ENCODE results near the gene CCNQ.

The CCNQ gene

DNA sequence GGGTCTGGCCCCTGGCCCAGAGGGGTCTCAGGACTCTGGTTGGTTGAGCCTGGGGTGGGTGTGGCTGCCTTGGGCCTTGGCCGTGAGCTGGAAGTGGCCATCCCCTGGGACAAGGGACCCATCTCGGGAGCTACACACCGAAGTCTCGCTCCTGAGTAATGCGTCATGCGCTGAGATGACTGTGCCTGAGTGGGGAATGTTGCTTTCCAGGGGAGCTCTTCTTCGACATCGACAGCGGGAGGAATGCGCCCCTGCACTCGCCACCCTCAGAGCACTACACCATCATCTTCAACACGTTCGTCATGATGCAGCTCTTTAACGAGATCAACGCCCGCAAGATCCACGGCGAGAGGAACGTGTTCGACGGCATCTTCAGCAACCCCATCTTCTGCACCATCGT, 38.5 kb downstream of the CCNQ start:
- Histone ChIP-seq H3K27ac (no peak overlapping the region), H3K9ac (no peak overlapping the region), H3K9me3 (ENCODE audit: control insufficient read depth, low read length) (no peaks in the 10 kb centered on the region)

GRCh38 chrX:153560000-153560399, 38.9 kb downstream of the CCNQ start:
- no peak overlapping the region for H2AFZ ChIP-seq
- no peaks in the 10 kb centered on the region for H3K79me2 ChIP-seq
- TF ChIP-seq, protein P1, sequence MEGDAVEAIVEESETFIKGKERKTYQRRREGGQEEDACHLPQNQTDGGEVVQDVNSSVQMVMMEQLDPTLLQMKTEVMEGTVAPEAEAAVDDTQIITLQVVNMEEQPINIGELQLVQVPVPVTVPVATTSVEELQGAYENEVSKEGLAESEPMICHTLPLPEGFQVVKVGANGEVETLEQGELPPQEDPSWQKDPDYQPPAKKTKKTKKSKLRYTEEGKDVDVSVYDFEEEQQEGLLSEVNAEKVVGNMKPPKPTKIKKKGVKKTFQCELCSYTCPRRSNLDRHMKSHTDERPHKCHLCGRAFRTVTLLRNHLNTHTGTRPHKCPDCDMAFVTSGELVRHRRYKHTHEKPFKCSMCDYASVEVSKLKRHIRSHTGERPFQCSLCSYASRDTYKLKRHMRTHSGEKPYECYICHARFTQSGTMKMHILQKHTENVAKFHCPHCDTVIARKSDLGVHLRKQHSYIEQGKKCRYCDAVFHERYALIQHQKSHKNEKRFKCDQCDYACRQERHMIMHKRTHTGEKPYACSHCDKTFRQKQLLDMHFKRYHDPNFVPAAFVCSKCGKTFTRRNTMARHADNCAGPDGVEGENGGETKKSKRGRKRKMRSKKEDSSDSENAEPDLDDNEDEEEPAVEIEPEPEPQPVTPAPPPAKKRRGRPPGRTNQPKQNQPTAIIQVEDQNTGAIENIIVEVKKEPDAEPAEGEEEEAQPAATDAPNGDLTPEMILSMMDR (IDR thresholded peaks at IDR 0.05): no peak
- H3K27me3 ChIP-seq (ENCODE audit: control insufficient read depth, insufficient read depth, low read length): no peaks in the 10 kb centered on the region
- no peaks in the 10 kb centered on the region for H3K36me3 ChIP-seq (ENCODE audit: control insufficient read depth, insufficient read depth, low read length)
- H3K9me3 ChIP-seq (ENCODE audit: control insufficient read depth, low read length): no peaks in the 10 kb centered on the region
- no peak overlapping the region for H3K4me2 ChIP-seq (ENCODE audit: low read length)
- H3K4me1 ChIP-seq: no peaks in the 10 kb centered on the region
- no peak overlapping the region for H3K4me3 ChIP-seq (ENCODE audit: low read depth, low read length)
- no peak overlapping the region for H3K27ac ChIP-seq
- H3K9ac ChIP-seq: no peak overlapping the region

More for the DNA sequence above, 38.5 kb downstream of the CCNQ start:
- Histone ChIP-seq H3K36me3 (ENCODE audit: control insufficient read depth, insufficient read depth, low read length) (no peaks in the 10 kb centered on the region), H3K79me2 (no peaks in the 10 kb centered on the region), H3K4me3 (ENCODE audit: low read depth, low read length) (no peak overlapping the region), H3K4me1 (no peaks in the 10 kb centered on the region), H3K4me2 (ENCODE audit: low read length) (no peak overlapping the region), H3K27me3 (ENCODE audit: control insufficient read depth, insufficient read depth, low read length) (no peaks in the 10 kb centered on the region), H2AFZ (no peak overlapping the region)
- TF ChIP-seq, protein P1 (IDR thresholded peaks at IDR 0.05): no peak

GRCh38 chrX:153557618-153558355, 41.2 kb downstream of the CCNQ start:
- Histone ChIP-seq H3K9me3 (ENCODE audit: control insufficient read depth, low read length) (no peaks in the 10 kb centered on the region), H3K4me2 (ENCODE audit: low read length) (no peak overlapping the region), H3K79me2 (no peaks in the 10 kb centered on the region), H2AFZ (no peak overlapping the region), H3K4me3 (ENCODE audit: low read depth, low read length) (no peak overlapping the region), H3K27ac (no peak overlapping the region), H3K27me3 (ENCODE audit: control insufficient read depth, insufficient read depth, low read length) (no peaks in the 10 kb centered on the region), H3K36me3 (ENCODE audit: control insufficient read depth, insufficient read depth, low read length) (no peaks in the 10 kb centered on the region), H3K9ac (no peak overlapping the region), H3K4me1 (no peaks in the 10 kb centered on the region)
- TF ChIP-seq, protein P1 (IDR thresholded peaks at IDR 0.05): no peak

DNA sequence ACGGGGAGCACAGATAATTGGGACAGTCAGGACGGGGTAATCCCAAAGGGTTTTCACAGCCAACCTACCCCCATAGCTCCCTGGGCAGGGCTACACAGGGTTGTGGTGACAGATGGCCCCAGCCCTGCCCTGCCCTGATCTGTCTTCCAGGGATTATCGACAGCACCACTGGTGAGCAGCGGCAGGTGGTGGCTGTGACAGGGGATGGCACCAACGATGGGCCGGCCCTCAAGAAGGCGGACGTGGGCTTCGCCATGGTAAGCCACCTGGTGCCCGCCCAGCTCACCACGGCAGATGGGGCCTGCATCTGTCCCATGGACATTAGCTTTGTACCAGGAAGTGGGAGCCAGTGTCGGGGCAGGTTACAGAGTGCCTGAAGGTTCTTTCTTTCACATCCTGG, 42.2 kb downstream of the CCNQ start:
- no peaks in the 10 kb centered on the region for H3K36me3 ChIP-seq (ENCODE audit: control insufficient read depth, insufficient read depth, low read length)
- H2AFZ ChIP-seq: no peak overlapping the region
- no peaks in the 10 kb centered on the region for H3K27me3 ChIP-seq (ENCODE audit: control insufficient read depth, insufficient read depth, low read length)
- no peaks in the 10 kb centered on the region for H3K4me1 ChIP-seq
- TF ChIP-seq, protein P1 (IDR thresholded peaks at IDR 0.05): no peak
- H3K4me2 ChIP-seq (ENCODE audit: low read length): no peak overlapping the region
- H3K9ac ChIP-seq: no peak overlapping the region
- no peaks in the 10 kb centered on the region for H3K9me3 ChIP-seq (ENCODE audit: control insufficient read depth, low read length)
- H3K4me3 ChIP-seq (ENCODE audit: low read depth, low read length): no peak overlapping the region
- H3K27ac ChIP-seq: no peak overlapping the region
- no peaks in the 10 kb centered on the region for H3K79me2 ChIP-seq
